Liver (tissue), 3 donors: ENCODE data around the gene TCERG1L.

Source experiments
- GABPA ChIP-seq, 2 donors: IDR thresholded peaks in 1 of 2; conservative IDR thresholded peaks in 1 of 2; 2 replicates each; pipeline ENCODE4 v1.6.1; 2016; ENCODE audit warnings: antibody characterized with exemption in 2 of 2, mild to moderate bottlenecking in 1 of 2, moderate library complexity in 1 of 2
- JUND ChIP-seq, 2 donors: IDR thresholded peaks; 2 replicates each; pipeline ENCODE4 v1.6.1; 2016; ENCODE audit warnings: antibody characterized with exemption in 2 of 2
- RAD21 ChIP-seq, 2 donors: IDR thresholded peaks; 2 replicates each; pipeline ENCODE4 v1.6.1; 2016; ENCODE audit warnings: antibody characterized with exemption in 2 of 2, mild to moderate bottlenecking in 2 of 2
- TAF1 ChIP-seq: conservative IDR thresholded peaks from 2 replicates; pipeline ENCODE4 v1.6.1; 2016; ENCODE audit warnings: antibody characterized with exemption, mild to moderate bottlenecking
- YY1 ChIP-seq: IDR thresholded peaks from 2 replicates; pipeline ENCODE4 v1.6.1; 2016; ENCODE audit warnings: antibody characterized with exemption, mild to moderate bottlenecking
- TF ChIP-seq, protein P1 (sequence below): fragments of 150-350 bp; IDR thresholded peaks from 2 replicates; pipeline ENCODE4 v1.5.1; 2017; ENCODE audit warnings: improper control_type of control experiment, low read depth, low read length; ENCODE audit not compliant: missing input control
- TF ChIP-seq, protein P2 (sequence below): IDR thresholded peaks from 2 replicates; pipeline ENCODE4 v1.6.1; 2016; ENCODE audit warnings: antibody characterized with exemption
- TF ChIP-seq, protein P3 (sequence below): IDR thresholded peaks from 2 replicates; pipeline ENCODE4 v1.6.1; 2016; ENCODE audit warnings: antibody characterized with exemption, mild to moderate bottlenecking
- TF ChIP-seq, protein P4 (sequence below): IDR thresholded peaks from 2 replicates; pipeline ENCODE4 v1.6.1; 2016; ENCODE audit warnings: antibody characterized with exemption
- donor health status: healthy.
- donor health status: healthy.

- TF ChIP-seq, protein P1, sequence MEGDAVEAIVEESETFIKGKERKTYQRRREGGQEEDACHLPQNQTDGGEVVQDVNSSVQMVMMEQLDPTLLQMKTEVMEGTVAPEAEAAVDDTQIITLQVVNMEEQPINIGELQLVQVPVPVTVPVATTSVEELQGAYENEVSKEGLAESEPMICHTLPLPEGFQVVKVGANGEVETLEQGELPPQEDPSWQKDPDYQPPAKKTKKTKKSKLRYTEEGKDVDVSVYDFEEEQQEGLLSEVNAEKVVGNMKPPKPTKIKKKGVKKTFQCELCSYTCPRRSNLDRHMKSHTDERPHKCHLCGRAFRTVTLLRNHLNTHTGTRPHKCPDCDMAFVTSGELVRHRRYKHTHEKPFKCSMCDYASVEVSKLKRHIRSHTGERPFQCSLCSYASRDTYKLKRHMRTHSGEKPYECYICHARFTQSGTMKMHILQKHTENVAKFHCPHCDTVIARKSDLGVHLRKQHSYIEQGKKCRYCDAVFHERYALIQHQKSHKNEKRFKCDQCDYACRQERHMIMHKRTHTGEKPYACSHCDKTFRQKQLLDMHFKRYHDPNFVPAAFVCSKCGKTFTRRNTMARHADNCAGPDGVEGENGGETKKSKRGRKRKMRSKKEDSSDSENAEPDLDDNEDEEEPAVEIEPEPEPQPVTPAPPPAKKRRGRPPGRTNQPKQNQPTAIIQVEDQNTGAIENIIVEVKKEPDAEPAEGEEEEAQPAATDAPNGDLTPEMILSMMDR: no peak
- TF ChIP-seq, protein P2, sequence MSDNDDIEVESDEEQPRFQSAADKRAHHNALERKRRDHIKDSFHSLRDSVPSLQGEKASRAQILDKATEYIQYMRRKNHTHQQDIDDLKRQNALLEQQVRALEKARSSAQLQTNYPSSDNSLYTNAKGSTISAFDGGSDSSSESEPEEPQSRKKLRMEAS: no peak
- no peak for TF ChIP-seq YY1
- TF ChIP-seq GABPA (IDR thresholded peaks at IDR 0.05 in 1 of 2, conservative IDR thresholded peaks at IDR 0.05 in 1 of 2): no peak
- TF ChIP-seq, protein P3, sequence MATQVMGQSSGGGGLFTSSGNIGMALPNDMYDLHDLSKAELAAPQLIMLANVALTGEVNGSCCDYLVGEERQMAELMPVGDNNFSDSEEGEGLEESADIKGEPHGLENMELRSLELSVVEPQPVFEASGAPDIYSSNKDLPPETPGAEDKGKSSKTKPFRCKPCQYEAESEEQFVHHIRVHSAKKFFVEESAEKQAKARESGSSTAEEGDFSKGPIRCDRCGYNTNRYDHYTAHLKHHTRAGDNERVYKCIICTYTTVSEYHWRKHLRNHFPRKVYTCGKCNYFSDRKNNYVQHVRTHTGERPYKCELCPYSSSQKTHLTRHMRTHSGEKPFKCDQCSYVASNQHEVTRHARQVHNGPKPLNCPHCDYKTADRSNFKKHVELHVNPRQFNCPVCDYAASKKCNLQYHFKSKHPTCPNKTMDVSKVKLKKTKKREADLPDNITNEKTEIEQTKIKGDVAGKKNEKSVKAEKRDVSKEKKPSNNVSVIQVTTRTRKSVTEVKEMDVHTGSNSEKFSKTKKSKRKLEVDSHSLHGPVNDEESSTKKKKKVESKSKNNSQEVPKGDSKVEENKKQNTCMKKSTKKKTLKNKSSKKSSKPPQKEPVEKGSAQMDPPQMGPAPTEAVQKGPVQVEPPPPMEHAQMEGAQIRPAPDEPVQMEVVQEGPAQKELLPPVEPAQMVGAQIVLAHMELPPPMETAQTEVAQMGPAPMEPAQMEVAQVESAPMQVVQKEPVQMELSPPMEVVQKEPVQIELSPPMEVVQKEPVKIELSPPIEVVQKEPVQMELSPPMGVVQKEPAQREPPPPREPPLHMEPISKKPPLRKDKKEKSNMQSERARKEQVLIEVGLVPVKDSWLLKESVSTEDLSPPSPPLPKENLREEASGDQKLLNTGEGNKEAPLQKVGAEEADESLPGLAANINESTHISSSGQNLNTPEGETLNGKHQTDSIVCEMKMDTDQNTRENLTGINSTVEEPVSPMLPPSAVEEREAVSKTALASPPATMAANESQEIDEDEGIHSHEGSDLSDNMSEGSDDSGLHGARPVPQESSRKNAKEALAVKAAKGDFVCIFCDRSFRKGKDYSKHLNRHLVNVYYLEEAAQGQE: no peak
- no peak for TF ChIP-seq RAD21 (IDR thresholded peaks at IDR 0.05)
- no peak for TF ChIP-seq TAF1
- no peak for TF ChIP-seq JUND (IDR thresholded peaks at IDR 0.05)
- TF ChIP-seq, protein P4, sequence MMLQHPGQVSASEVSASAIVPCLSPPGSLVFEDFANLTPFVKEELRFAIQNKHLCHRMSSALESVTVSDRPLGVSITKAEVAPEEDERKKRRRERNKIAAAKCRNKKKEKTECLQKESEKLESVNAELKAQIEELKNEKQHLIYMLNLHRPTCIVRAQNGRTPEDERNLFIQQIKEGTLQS: no peak
Measured at GRCh38 chr10:131126321-131127137, 185.0 kb downstream of the TCERG1L start.
